GM12878 (cell line): ENCODE results near the gene DNAH11.

ENCODE experiments used
- CEBPB ChIP-seq, 2 experiments: fragments of 150-350 bp in 1 of 2; IDR thresholded peaks; 2 replicates each; pipeline ENCODE4 v1.6.1; 2012 to 2014; ENCODE audit warnings: low read depth in 2 of 2, low read length in 2 of 2, borderline replicate concordance in 1 of 2, inconsistent platforms in 1 of 2
- CREB1 ChIP-seq: IDR thresholded peaks from 2 replicates; pipeline ENCODE4 v1.6.1; 2012; ENCODE audit warnings: low read depth, mild to moderate bottlenecking, inconsistent platforms
- ESRRA ChIP-seq: IDR thresholded peaks from 2 replicates; pipeline ENCODE4 v1.6.1; 2012; ENCODE audit warnings: mild to moderate bottlenecking, low read length, improper control_type of control experiment
- FOS ChIP-seq: IDR thresholded peaks from 3 replicates; pipeline ENCODE4 v1.6.1; 2011; ENCODE audit warnings: borderline replicate concordance; ENCODE audit not compliant: insufficient read length; ENCODE audit errors: extremely low read depth
- MTA3 ChIP-seq: IDR thresholded peaks from 2 replicates; pipeline ENCODE4 v1.6.1; 2012; ENCODE audit warnings: low read length, inconsistent platforms, borderline replicate concordance
- POLR2A ChIP-seq: IDR thresholded peaks from 2 replicates; pipeline ENCODE4 v1.6.1; 2011; ENCODE audit warnings: low read depth, mild to moderate bottlenecking, low read length
- POLR2AphosphoS5 ChIP-seq: IDR thresholded peaks from 2 replicates; pipeline ENCODE4 v1.6.1; 2011; ENCODE audit warnings: mild to moderate bottlenecking, low read length, inconsistent platforms
- ZNF384 ChIP-seq: IDR thresholded peaks from 2 replicates; pipeline ENCODE4 v1.6.1; 2012; ENCODE audit warnings: low read depth, mild to moderate bottlenecking, low read length, improper control_type of control experiment, borderline replicate concordance
- ZZZ3 ChIP-seq: IDR thresholded peaks from 2 replicates; pipeline ENCODE4 v1.6.1; 2011; ENCODE audit warnings: low read depth; ENCODE audit not compliant: control insufficient read depth, insufficient read length
- TF ChIP-seq, protein P1 (sequence below), 3 experiments: IDR thresholded peaks in 2 of 3; conservative IDR thresholded peaks in 1 of 3; 2 replicates each; pipeline ENCODE4 v1.5.1; 2011; ENCODE audit warnings: low read depth in 3 of 3, low read length in 3 of 3, mild to moderate bottlenecking in 3 of 3, control low read depth in 2 of 3, moderate library complexity in 2 of 3, inconsistent platforms in 1 of 3, mixed read lengths in 1 of 3; ENCODE audit not compliant: control insufficient read depth in 2 of 3, insufficient read depth in 1 of 3; ENCODE audit errors: extremely low read depth in 1 of 3

DNA sequence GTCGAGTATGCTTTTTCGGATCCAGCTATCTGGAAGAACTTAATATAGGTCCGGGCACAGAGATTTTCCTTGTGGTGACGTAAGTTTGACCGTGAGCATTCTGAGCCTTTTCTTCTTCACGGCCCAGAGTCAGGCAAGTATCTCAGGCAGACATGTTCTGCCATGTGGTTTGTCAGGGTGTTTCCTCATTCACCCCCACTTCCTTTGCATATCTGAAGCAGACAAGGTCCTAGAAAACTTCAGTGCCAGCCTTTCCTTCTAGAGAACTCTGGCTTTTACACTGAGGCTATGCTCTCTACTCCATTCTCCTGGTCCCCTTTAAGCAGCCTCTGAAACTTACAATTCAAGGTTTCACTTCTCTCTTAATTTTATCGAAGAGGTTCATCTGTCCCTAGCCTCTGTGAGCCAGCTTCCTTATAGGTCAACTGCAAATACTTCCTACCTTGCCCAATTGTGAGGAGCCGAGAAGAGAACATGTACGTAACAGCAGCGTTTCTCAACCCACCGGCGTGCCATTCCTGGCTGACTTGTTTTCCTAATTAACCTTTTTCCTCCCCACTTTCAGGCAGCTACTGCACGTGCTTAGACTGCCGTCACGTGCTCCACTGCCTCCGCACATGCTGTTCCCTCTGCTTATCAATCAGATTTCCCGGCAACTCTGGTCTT is 355.6 kb downstream of the DNAH11 start:
- no peak; a peak in 1 of 4 replicates for TF ChIP-seq CEBPB (IDR thresholded peaks at IDR 0.05; ENCODE audit: borderline replicate concordance in 1 of 2, low read depth in 2 of 2, low read length in 2 of 2)
- TF ChIP-seq, protein P1, sequence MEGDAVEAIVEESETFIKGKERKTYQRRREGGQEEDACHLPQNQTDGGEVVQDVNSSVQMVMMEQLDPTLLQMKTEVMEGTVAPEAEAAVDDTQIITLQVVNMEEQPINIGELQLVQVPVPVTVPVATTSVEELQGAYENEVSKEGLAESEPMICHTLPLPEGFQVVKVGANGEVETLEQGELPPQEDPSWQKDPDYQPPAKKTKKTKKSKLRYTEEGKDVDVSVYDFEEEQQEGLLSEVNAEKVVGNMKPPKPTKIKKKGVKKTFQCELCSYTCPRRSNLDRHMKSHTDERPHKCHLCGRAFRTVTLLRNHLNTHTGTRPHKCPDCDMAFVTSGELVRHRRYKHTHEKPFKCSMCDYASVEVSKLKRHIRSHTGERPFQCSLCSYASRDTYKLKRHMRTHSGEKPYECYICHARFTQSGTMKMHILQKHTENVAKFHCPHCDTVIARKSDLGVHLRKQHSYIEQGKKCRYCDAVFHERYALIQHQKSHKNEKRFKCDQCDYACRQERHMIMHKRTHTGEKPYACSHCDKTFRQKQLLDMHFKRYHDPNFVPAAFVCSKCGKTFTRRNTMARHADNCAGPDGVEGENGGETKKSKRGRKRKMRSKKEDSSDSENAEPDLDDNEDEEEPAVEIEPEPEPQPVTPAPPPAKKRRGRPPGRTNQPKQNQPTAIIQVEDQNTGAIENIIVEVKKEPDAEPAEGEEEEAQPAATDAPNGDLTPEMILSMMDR (IDR thresholded peaks at IDR 0.05 in 2 of 3, conservative IDR thresholded peaks at IDR 0.05 in 1 of 3; ENCODE audit: control insufficient read depth in 2 of 3, extremely low read depth in 1 of 3, insufficient read depth in 1 of 3, low read depth in 3 of 3, low read length in 3 of 3), result no peak
- no peak for TF ChIP-seq ZNF384
- no peak for TF ChIP-seq FOS
- TF ChIP-seq ZZZ3, result no peak
- TF ChIP-seq MTA3, result no peak
- TF ChIP-seq POLR2AphosphoS5, result peak; percentile 50
- TF ChIP-seq CREB1, result 0 out of 2 replicates have a peak, but pooled peaks have one; percentile 5
- peak; percentile 10; the same call in 1 of the 2 replicates for TF ChIP-seq POLR2A
- TF ChIP-seq ESRRA, result no peak
